DMS114 treated with DMSO at 0.1 percent for 48 hours (cell line): ENCODE results near the gene RTEL1.
"Not testable (repeated sequence)": the region's sequence is repeated elsewhere in the genome, so short reads cannot be mapped to it uniquely, and the experiment has no call there.

Experiments
- DNase-seq: peaks from one replicate; lab custom pipeline; 2025; ENCODE audit not compliant: unreplicated experiment; lab: John Stamatoyannopoulos, UW

Gene RTEL1

GRCh38 chr20:63667858-63668257 is 9.7 kb downstream of the RTEL1 start:
- DNase-seq: no peak

GRCh38 chr20:63668351-63668750 is 10.2 kb downstream of the RTEL1 start:
- DNase-seq: no peak

GRCh38 chr20:63671695-63672094 is 13.6 kb downstream of the RTEL1 start:
- DNase-seq: not testable (repeated sequence)

- DNase-seq: no peak
Measured at GRCh38 chr20:63672666-63673065, 14.6 kb downstream of the RTEL1 start.

GRCh38 chr20:63673951-63674350 is 15.8 kb downstream of the RTEL1 start:
- no peak for DNase-seq

- no peak for DNase-seq
Measured at GRCh38 chr20:63675681-63676368, 17.7 kb downstream of the RTEL1 start.

GRCh38 chr20:63678071-63678470 is 20.0 kb downstream of the RTEL1 start:
- DNase-seq: no peak

GRCh38 chr20:63678667-63679465 is 20.8 kb downstream of the RTEL1 start:
- no peak for DNase-seq

- no peak for DNase-seq
Measured at GRCh38 chr20:63679799-63680305, 21.7 kb downstream of the RTEL1 start.

- no peak for DNase-seq
Measured at GRCh38 chr20:63680427-63680826, 22.3 kb downstream of the RTEL1 start.

GRCh38 chr20:63680857-63681608 is 22.9 kb downstream of the RTEL1 start:
- no peak for DNase-seq

GRCh38 chr20:63681609-63682142 is 23.6 kb downstream of the RTEL1 start:
- DNase-seq: no peak

- no peak for DNase-seq
Measured at GRCh38 chr20:63682384-63683139, 24.4 kb downstream of the RTEL1 start.

- no peak for DNase-seq
Measured at GRCh38 chr20:63685269-63686026, 27.3 kb downstream of the RTEL1 start.

- no peak for DNase-seq
Measured at GRCh38 chr20:63686094-63686491, 28.0 kb downstream of the RTEL1 start.

- no peak for DNase-seq
Measured at GRCh38 chr20:63686492-63687321, 28.6 kb downstream of the RTEL1 start.

GRCh38 chr20:63687419-63688178 is 29.5 kb downstream of the RTEL1 start:
- DNase-seq: no peak
